ENCODE results near the gene GRAMD2B.
"Not testable (repeated sequence)": the region's sequence is repeated elsewhere in the genome, so short reads cannot be mapped to it uniquely, and the experiment has no call there.

The GRAMD2B gene

DNA sequence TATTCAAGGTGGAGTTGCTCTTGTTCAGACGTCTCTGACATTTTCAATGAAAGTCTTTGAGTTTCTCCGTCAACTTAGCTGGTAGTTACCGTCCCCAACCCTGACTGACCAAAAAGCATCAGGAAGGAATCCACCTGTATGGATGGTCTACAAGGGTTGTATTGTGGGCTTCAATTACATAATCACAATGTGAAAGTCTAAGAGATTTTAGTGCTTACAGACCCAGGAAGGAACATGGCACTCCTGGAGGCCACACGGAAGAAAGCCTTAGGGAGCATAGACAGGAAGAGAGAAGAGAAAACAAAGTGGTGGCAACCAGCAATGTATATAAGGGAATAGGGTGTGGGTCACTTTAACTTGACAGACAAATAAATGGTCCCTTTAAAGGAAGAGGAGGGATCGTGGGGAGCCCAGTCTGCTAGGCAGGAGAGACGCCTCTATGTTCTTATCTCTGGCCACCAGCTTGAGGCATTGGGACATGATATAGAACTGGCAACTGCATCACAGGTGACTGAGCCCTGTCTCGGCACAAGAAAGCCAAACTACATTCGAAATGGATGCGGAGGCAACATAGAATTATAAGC, 91.4 kb downstream of the GRAMD2B start:
- DNase-seq = no peak

DNA sequence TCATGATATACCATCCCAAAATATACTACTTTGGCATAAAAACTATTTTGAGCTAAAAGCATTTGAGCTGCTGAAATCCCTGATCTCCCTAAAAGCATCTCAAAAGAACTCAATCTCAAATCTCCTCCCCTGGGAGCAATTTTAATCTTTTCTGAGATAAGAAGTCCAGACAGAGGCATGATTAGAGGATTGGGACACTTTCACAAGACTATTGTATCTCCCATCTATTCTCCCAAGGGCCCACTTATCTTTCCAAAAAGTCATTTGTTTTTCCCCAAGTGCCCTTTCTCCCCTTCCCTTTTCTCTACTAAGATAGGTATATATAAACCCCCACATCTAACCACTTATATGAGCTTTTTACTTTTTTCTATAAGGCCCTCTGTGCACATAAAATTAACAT, 92.1 kb downstream of the GRAMD2B start:
- no peak for DNase-seq

DNA sequence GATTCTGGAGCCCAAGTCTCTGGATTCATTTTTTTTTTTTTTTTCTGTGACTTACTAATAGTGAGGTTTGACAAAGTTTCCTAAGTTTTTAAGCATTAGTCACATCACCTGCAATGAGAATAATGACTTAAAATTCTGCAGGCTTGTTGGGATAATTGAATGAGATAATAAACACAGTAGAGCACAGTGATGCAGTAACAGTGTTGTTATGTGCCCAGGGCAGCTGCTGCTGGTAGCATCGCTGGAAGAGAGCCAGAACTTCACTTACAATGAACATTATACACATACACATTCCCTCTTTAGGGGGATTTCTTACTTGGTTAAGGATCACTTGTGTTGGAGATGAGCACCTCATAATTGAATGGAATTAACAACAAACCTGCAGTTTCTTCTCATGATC, 92.9 kb downstream of the GRAMD2B start:
- peak; percentile 89 for DNase-seq

DNA sequence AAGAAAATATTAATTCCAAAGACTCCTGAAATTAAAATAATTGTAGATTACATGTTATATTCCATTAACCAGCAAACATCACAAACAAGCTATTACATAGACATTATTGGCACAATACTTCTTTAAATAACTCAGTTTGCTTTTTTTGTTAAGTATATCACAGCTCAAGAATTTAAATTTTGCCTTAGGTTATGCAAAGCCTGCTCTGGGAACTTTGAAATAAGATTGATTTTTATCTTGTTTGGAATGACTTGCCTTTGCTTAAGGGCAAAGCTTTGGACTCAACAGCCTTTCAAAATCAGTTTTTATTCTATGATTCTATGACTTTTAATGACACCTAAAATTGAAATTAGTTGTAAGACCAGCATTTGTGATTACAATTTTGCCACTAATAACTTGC, 93.6 kb downstream of the GRAMD2B start:
- DNase-seq = peak; percentile 55

DNA sequence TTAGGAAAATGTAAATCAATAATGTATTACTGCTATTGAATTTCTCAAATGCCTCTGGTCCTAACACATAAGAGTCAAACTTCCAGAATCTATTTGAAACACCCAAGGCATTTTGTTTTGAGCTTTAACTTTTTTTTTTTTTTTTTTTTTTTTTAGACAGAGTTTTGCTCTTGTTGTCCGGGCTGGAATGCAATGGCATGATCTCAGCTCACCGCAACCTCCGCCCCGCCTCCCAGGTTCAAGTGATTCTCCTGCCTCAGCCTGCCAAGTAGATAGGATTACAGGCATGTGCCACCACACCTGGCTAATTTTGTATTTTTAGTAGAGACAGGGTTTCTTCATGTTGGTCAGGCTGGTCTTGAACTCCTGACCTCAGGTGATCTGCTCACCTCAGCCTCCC, 96.0 kb downstream of the GRAMD2B start:
- not testable (repeated sequence) for DNase-seq

DNA sequence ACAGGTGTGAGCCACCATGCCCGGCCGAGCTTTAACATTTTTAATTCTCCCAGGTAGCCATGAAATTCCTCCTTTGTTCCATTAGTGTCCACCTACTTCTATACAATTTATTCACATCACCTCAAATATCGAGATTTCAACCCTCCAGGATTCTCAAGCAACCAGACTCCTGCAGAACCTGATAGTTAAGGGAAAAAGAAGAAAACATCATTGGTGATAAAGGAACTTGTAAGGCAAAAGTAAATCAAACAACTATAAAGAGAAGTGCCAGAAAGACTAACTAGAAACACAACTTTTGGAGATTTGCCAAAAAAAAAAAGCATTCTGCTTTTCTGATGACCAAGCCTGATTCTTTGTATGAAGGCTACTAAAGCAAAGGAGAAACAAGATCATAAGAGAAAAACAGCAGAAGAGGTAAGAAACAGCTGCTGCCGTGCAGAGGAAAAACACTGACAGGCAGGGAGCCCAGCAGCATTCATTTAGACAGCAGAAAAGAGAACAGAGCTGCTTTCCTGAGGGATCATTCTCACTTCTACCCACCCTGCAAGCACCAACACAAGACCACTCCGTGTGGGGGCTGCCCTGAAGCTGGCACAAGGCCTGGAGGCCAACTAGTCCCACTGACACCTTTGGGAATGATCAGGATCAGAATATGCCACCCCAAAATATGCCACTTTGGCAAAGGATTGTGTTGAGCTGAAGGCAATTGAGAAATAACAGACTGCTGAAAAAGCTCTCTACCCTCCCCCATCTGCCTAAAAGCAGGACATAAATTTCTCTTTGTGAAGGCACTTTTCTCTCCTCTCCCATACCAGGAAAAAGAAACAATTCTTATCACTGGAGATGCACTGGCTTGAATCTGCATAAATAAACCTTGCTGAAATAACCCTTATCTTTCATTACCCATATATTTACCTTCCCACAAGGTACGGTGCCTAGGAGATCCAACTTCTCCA, 96.7 kb downstream of the GRAMD2B start:
- no peak for DNase-seq

DNA sequence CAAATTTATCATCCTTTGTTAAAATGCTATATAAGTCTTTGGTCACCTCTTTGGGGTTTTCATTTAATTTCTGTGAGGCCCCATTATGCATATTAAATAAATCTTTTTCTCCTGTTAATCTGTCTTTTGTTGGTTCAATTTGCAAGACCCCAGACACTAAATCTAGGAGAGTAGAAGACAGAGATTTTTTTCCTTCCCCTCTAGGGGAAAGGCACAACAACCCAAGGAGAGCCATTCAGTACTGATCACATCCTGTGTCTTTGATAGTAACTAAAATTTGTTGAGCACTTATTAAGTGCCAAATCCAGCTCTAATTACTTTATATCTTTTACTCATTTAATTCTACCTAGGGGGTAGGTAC, 97.4 kb downstream of the GRAMD2B start:
- DNase-seq = no peak

DNA sequence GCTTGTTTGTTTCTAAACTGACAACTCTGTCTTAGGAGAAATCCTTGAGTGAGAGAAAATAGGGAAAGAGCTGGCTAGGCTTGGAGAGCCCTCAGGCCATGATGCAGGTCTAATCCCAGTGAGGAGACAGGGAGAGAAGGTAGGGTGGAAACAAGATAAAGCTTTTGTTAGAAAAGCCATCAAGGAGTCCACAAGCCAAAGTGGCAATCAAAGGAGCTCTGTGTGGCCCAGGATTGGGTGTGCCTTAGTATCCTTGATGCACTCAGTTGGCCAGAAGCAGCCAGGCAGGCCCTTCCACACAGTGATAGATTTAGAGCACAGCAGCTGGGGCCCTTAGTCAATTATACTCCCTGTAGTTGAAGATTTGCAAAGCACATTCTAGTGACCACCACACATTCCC, 97.9 kb downstream of the GRAMD2B start:
- DNase-seq = no peak

DNA sequence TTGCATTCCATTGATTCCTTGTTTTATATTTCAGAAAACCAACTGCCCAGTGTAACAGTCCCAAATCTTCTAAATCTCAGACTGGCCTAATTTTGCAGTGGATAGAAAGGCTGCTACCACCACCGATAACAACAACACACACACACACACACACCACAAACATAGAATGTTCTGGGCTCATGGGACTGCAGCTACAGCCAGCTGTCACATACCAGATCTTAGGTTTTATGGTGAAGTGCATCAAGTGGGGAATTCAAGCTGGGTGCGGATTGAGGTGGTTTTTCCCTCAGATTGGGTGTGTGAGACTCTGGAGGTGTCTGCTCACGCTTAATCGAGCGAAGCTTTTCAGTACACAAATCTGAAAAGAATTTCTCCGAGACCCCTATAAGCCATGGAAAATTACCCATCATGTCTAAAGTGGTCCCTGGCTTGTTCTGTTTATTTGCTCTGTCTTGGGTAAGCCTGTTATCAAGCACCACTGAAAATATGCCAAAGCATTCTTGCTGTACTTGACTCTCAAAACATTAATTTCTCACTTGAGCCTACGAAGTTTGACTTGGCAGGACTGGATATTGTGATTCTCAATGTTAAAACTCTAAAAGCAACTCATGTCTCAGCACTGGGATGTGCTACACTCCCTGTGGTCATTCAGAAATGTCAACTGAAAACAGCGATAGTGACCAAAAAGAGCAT, 100.8 kb downstream of the GRAMD2B start:
- DNase-seq = no peak

DNA sequence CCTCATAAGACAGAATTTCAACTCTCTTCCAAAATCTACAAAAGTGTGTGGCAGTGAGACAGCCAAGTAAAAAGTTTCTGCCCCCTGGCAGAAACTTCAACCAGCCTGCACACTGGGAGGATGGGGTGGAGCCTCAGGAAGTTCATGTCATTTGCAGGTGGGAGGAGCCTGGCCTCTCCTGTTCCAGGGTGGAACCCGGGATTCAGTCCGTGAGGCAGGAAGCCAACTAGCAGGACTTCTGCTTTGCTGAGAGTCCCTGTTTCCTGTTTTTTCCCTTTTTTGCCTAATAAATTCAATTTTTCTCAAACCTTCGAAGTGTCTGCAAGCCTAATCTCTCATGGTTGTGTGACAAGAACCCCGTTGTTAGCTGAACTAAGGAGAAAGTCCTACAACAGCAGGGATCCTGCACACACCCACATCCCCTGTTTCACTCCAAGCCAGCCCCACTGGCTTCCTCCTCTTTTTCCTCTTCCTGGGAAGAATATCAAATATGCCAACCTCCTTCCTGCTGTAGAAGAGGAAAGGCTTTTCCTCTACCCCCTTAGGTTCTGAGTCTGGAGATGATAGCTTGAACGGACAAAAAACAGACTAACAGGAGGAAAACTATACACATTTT, 102.5 kb downstream of the GRAMD2B start:
- peak; percentile 63 for DNase-seq

DNA sequence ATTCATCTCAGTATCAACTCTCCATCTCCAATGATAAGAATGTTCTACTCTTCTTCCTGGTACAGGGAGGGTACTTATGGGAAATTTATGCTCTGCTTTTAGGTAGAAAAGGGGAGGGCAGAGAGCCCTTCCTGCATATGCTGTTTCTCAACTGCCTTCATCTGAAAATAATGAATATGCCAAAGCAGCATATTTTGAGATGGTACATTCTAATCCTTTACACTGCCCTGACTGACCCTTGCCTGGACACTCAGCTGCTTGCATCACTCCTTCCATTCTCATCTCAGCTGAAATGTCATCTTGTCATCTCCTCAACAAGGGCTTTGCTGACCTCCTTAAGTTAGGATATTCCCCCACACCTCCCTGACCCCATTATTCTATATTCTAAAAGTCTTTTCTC, 103.3 kb downstream of the GRAMD2B start:
- no peak for DNase-seq

DNA sequence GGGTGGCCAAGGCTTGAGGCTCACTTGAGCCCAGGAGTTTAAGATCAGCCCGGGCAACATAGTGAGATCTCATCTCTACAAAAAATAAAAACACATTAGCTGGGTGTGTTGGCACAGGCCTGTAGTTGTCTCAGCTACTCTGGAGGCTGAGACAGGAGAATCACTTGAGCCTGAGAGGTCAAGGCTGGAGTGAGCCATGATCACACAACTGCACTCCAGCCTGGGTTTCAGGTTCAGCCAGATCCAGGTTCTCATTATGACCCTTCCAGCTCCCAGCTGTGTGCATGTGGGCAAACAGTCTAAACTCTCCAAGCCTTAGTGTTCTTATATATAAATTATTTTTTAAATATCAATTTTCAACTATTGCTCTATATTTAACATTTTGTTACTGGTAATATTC, 103.9 kb downstream of the GRAMD2B start:
- no peak for DNase-seq

DNA sequence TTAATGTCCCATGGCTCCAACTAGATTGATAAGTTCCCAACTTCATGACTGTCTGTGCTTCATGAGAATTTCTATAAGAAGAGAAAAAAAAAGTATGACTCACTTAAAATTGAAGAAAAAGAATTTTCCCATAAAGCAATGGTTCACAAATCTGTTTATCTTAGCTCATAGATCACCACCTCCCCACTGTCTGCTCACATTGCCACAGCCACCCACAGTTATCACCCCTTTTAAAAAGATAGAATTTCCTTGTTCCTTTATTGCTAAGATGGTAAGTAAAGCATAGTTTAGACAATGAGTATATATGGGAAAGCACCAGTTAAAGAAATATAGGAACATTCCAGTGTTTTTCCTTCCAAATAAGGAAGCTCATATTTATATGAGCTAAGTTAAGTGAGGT, 104.7 kb downstream of the GRAMD2B start:
- DNase-seq = peak; percentile 77

DNA sequence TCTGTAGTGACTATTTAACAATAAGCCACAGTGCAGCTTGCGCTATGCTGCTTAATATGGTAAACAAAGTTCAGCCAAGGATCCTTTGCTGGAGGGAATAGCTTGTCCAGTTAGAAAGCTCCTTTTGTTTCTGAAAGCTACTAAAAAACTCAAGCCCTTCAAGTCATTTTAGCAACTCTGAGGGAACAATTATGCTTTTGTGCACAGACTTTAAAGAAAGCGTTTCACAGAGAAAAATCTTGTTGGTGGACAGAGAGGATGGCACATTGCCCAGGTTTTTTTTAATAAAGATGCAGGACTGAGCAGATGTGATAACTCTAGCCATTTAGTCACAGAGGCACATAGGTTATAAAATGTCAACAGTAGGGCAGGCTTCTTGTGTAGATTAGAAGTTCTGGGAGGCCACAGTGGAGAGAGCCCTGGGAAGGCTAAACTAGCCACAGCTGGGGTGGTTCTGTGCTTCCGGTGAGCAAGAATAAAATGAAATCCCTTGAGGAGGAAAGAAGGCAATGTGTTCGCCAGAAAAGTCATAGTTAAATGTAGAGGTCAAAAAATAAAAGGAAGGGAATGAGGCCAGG, 108.4 kb downstream of the GRAMD2B start:
- no peak for DNase-seq

DNA sequence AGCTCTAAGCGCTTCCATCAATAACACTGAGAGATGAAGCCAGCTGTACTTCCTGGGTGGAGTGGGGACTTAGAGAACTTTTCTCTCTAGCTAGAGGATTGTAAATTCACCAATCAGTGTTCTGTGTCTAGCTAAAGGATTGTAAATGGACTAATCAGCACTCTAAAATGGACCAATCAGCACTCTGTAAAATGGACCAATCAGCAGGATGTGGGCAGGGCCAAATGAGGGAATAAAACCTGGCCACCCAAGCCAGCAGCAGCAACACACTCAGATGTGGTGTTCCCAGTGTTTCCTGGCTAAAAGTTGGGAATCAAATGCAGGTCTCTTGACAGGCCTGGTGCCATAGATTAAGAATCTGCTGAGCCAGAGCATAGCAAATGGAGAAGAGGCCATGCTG, 111.3 kb downstream of the GRAMD2B start:
- no peak for DNase-seq

DNA sequence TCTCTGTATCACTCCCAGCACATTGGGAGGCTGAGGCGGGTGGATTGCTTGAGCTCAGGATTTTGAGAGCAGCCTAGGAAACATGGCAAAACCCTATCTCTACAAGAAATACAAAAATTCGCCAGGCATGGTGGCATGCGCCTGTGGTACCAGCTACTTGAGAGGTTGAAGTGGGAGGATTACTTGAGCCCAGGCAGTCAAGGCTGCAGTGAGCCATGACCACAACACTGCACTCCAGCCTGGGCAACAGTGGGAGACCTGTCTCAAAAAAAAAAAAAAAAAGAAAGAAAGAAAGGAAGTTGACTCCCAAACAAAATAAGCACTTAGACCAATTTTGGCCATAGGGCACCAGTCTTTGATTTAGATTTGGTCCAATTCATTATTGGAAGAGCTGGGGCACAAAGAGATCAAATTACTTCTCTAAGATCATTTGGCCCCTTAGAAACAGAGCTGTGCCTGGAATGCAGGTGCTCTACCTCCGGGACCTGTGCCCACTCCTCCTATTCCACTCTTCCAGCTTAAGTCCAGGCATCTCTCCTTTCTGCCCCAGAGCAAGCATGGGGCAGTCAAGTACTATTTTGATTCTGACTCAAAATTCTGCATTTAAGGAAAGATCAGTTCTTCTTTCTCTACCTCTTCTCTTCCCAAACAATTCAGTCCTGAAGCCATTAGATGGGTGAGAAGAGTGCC, 112.8 kb downstream of the GRAMD2B start:
- DNase-seq = no peak

DNA sequence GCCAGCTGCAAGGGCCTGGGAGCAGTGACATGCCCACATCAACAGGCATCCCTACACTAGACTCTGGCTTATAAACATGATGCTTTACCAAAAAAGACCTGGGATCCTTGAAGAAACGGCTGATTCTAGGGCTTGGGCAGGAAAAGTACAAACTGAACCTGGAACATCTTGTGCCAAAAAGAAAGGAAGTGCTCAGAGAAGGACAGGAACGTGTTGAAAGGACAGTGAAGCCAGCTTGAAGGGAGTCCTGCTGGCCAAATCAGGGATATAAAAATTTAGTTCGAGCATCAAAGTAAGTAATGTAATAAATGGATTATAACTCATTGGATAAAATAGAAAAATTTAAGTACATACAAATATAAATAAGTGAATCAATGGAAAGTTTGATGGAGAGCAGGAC, 113.7 kb downstream of the GRAMD2B start:
- DNase-seq = no peak

DNA sequence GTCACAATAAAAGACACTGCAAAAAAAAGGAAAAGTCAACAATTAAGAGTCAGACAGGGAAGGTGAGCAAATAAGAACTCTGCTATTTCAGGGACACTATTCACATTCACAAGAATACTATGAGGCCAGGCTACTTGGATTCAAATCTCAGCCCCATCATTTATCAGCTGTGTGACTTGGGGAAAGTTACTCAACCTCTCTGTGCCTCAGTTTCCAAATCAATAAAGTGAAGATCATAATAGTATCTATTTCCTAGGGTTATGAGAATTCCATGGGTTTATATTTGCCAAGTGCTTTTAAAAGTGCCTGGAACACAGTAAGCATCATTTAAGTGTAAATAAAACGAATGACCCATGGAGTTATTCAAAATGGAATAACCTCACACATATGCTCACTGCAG, 115.4 kb downstream of the GRAMD2B start:
- DNase-seq = no peak

DNA sequence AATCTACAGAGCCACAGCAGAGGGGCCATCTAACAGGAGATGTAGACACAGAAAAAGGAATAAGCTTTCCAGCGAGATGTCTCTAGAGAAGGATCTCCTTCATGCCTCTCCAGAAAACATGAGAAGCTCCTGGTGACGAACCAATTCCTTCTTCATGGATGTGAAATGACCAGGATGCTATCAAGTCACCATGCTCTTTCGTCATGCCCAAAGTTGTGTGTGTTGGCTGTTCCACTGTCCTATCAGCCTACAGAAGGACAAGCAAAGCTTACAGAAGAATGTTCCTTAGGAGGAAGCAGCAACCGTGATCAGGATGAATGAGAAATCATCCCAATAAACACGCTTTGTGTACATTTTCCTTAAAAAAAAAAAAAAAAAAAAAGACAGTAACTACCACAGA, 117.4 kb downstream of the GRAMD2B start:
- no peak for DNase-seq

DNA sequence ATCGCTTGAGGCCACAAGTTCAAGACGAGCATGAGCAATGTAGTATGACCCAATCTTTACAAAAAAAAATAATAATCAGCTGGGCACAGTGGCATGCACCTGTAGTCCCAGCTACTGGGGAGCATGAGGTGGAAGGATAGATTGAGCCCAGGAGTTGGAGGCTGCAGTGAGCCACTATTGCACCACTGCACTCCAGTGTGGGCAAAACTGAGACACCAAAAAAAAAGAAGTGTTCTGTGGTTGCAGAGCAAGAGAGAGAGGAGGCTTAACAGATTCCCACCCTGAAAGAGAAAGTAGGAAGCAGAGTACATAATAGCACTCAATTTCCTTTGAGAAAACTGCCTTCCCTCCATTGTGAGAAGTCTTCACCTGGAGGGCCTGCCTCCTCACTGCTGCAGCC, 119.2 kb downstream of the GRAMD2B start:
- no peak for DNase-seq

DNA sequence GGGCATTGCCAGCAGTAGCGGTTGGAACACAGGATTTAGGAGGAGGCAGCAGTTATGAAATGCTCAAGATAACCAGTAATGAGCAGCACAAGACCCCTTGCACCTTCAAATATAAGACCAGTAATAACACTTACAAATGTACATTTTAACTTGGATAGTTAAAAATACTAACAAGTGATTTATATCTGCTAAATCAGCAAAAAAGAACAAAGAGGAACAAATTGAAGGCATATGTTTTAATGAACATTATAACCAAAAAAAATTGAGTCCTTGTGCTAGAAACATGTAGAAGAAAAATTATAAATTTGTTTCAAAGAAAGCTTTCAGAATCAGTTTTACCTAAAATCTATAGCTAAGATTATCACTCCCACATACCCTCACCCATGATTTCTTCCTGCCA, 119.8 kb downstream of the GRAMD2B start:
- DNase-seq = no peak

DNA sequence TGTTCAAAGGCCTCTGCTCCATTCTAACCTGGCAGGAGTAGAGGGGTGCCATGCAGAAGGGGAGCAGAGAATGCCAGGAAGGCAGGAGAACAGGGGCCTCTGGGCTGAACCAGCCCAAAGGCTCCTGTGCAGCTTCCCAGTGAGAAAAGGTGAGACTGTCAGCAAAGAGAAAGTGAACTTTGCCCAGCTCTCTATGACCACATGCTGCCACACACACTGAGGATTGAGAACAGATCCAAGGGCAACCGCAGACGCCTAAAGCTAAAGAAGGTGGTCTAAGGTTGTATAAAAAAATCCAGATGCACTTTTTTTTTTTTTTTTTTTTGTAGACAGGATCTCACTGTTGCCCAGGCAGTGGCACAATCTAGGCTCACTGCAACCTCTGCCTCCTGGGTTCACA, 120.5 kb downstream of the GRAMD2B start:
- no peak for DNase-seq

Measured in EL (cell line).